IPS-18a (cell line): ENCODE measurements around the gene KCNJ18.
"Not testable (repeated sequence)": the region's sequence is repeated elsewhere in the genome, so short reads cannot be mapped to it uniquely, and the experiment has no call there.

Experiments used
- H3K27ac ChIP-seq: one replicate; pipeline ENCODE4 v1.5.1; 2013; ENCODE audit warnings: low read length
- H3K27me3 ChIP-seq: one replicate; pipeline ENCODE4 v1.6.1; 2013; ENCODE audit warnings: mild to moderate bottlenecking, low read length; ENCODE audit not compliant: control insufficient read depth, insufficient read depth
- H3K36me3 ChIP-seq: one replicate; pipeline ENCODE4 v1.6.1; 2013; ENCODE audit warnings: low read depth, low read length; ENCODE audit not compliant: control insufficient read depth
- H3K4me1 ChIP-seq: one replicate; pipeline ENCODE4 v1.6.1; 2013; ENCODE audit warnings: low read depth, low read length; ENCODE audit not compliant: control insufficient read depth
- H3K4me3 ChIP-seq: one replicate; pipeline ENCODE4 v1.5.1; 2013; ENCODE audit warnings: low read length
- H3K9ac ChIP-seq: one replicate; pipeline ENCODE4 v1.6.1; 2013; ENCODE audit warnings: mild to moderate bottlenecking, low read length, moderate library complexity
- H3K9me3 ChIP-seq: one replicate; pipeline ENCODE4 v1.6.1; 2013; ENCODE audit warnings: low read depth, low read length; ENCODE audit not compliant: control insufficient read depth

Gene KCNJ18

GRCh38 chr17:21710486-21710885 lies 18.2 kb downstream of the KCNJ18 start:
- H3K4me3 ChIP-seq, H3K27me3 ChIP-seq: not testable (repeated sequence)
- H3K9me3 ChIP-seq = peaks cover 12% of the 10 kb centered on the region

DNA sequence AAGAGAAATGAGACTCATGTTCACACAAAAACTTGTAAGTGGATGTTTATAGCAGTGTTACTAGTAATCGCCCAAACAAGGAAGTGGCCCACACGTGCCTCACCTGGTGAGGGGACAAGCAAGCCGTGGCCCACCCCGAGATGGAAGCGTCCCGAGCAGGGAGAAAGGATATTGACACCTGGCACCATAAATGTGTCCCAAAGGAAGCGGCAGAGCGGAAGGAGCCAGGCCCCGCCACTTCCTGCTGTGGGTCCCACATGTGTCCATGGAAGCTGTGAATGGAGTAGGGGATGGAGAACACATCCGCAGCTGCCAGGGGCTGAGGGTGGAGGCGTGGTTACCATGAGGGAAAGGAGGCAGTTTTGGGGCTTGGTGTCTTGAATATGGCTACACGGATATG lies 18.9 kb downstream of the KCNJ18 start:
- Histone ChIP-seq H3K27ac (no peak overlapping the region), H3K9ac (no peak overlapping the region), H3K27me3 (no peaks in the 10 kb centered on the region), H3K4me3 (no peak overlapping the region), H3K4me1 (no peaks in the 10 kb centered on the region), H3K36me3 (no peaks in the 10 kb centered on the region), H3K9me3 (peaks cover 12% of the 10 kb centered on the region)

More at GRCh38 chr17:21710486-21710885, 18.2 kb downstream of the KCNJ18 start:
- H3K9ac ChIP-seq, H3K4me1 ChIP-seq, H3K36me3 ChIP-seq, H3K27ac ChIP-seq: not testable (repeated sequence)

GRCh38 chr17:21713020-21713419 lies 20.7 kb downstream of the KCNJ18 start:
- H3K9me3 ChIP-seq, H3K4me3 ChIP-seq, H3K4me1 ChIP-seq, H3K27ac ChIP-seq, H3K36me3 ChIP-seq, H3K9ac ChIP-seq, H3K27me3 ChIP-seq: not testable (repeated sequence)

DNA sequence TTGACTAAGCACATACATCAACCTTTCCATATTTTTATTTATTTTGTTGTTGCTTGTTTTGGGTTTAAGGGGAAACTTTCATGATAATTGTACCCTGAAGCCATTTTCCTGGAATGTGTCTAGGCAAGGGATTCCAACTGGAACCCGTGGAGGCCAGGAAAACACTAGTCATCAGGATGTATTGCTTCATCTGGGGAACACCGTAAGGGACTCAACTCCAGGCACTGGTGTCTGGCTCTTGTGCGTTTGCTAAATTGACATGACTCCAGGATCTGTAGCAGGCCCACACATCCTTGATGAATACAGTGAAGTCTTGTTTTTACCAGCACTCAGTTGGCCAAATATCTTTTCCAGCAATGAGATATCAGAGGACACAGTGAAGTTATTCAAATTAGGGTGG lies 21.3 kb downstream of the KCNJ18 start:
- not testable (repeated sequence) for H3K27me3 ChIP-seq, H3K36me3 ChIP-seq, H3K9ac ChIP-seq, H3K27ac ChIP-seq, H3K4me1 ChIP-seq, H3K9me3 ChIP-seq, H3K4me3 ChIP-seq

DNA sequence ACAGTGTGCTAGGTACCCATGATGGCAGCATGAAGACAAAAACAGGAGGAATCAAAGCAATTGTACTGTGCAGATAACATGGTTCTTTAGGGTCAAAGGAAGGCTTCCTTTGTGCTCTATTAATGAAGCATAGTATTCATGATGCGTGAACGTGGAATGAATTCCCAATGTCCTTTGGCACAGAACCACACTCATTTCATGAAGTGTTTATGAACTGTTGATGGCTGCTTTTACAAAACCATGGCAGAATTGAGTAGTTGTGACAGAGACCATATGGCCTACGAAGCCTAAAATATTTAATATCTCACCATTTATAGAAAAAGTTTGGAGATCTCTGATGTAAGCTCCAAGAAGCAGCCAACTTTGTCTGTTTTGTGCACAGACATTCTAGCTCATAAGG lies 22.4 kb downstream of the KCNJ18 start:
- H3K9ac ChIP-seq, H3K27ac ChIP-seq, H3K9me3 ChIP-seq, H3K27me3 ChIP-seq, H3K4me3 ChIP-seq, H3K36me3 ChIP-seq, H3K4me1 ChIP-seq: not testable (repeated sequence)

DNA sequence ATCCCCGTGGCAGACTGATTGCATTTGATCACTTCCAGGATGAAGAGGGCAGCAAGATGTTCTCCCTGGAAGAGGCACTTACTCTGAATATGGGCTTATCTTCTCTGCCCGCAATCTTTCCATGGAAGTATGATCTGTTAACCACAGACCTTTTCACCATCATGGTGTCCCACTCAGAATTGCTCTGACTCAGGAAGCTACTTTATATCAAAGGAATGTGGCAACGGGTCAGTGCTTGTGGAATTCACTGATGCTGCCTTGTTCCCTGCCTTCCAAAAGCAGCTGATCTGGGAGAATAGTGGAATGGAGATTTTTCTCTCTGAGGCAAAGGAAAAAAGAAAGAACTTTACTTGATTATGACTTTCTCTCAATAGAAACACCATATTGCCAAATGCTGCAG lies 23.6 kb downstream of the KCNJ18 start:
- H3K9me3 ChIP-seq, H3K27me3 ChIP-seq, H3K9ac ChIP-seq, H3K4me3 ChIP-seq, H3K27ac ChIP-seq, H3K4me1 ChIP-seq, H3K36me3 ChIP-seq: not testable (repeated sequence)

- H3K27ac ChIP-seq, H3K27me3 ChIP-seq, H3K4me3 ChIP-seq: not testable (repeated sequence)
Measured at GRCh38 chr17:21718971-21719370, 26.6 kb downstream of the KCNJ18 start.

GRCh38 chr17:21719511-21720226 lies 27.3 kb downstream of the KCNJ18 start:
- not testable (repeated sequence) for H3K4me1 ChIP-seq, H3K4me3 ChIP-seq, H3K9me3 ChIP-seq, H3K27ac ChIP-seq, H3K27me3 ChIP-seq, H3K9ac ChIP-seq, H3K36me3 ChIP-seq

More at GRCh38 chr17:21718971-21719370, 26.6 kb downstream of the KCNJ18 start:
- H3K9ac ChIP-seq, H3K4me1 ChIP-seq, H3K9me3 ChIP-seq, H3K36me3 ChIP-seq: not testable (repeated sequence)

GRCh38 chr17:21720566-21720965 lies 28.2 kb downstream of the KCNJ18 start:
- not testable (repeated sequence) for H3K36me3 ChIP-seq, H3K4me1 ChIP-seq, H3K9me3 ChIP-seq, H3K27me3 ChIP-seq, H3K27ac ChIP-seq, H3K9ac ChIP-seq, H3K4me3 ChIP-seq

DNA sequence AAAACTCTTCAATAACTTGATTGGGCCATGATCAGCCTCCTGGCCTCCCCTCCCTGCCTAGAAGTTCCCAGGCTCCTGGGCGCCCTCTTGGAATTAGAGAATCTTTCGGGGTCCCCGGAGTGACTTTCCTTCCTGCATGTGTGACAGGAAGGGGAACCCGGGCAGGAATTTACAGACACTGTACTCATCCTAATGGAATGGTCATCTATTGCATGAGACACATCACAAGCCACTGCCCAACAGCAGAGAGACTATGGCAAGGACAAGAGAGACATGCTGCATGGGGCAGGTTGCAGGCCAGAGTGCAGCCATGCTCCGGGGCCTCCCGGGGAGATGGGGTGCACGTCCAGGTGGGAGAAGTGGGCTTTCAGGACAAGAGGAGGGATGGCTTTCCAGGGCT lies 29.9 kb downstream of the KCNJ18 start:
- H3K4me3 ChIP-seq, H3K9ac ChIP-seq, H3K36me3 ChIP-seq, H3K9me3 ChIP-seq, H3K27ac ChIP-seq, H3K4me1 ChIP-seq, H3K27me3 ChIP-seq: not testable (repeated sequence)

DNA sequence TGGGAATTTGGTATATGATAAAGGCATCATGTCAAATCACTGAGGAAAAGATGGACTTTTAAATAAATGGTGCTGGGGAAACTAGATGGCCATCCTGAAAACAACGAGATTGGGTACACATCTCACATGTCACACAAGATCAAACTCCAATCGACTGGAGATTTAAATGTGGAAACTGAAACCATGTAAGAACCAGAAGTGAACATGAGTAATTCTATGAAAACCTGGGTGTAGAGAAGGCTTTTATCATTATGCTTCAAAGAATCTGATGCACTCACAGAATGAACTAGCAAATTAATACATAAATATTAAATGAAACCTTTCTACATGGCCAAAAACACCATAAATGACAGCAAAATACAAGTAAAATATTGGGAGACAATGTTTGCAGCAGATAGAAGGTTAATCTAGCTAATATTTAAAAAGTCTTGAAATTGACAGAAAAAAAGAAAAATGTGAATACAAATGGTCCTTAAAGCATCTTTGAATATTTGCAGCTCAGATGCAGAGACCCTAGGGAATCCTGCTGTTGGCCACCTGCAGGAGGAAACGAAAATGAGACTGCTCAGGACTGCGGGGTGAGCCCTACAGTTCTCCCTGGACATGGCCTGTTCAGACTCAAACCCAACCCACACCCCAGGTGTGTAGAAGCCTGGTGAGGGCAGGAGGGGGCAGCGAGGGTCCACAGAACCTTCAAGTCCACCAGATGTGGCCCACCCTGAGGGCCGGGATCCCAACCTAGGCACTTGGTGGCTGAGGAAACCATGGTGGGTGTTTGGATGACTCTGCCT lies 32.1 kb downstream of the KCNJ18 start:
- H3K36me3 ChIP-seq, H3K27me3 ChIP-seq, H3K4me3 ChIP-seq, H3K9me3 ChIP-seq, H3K27ac ChIP-seq, H3K9ac ChIP-seq, H3K4me1 ChIP-seq: not testable (repeated sequence)

DNA sequence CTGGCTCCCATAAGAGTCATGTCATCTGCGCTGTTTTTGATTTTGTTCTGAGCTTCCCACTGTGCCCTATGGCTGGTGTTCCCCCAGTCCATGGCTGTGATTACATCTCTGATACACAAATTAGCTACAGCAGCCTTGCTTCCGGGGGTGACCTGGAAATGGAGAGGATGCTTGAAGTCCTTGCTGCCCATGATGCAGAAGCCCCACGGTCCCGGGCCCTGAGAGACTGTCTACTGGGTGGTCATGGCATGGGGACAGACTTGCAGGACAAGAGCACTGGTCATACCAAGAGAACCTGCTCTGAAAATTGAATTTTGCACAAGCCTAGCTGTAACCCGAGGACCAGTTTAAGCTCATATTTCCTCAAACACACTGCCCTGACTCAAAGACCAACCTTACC lies 38.8 kb downstream of the KCNJ18 start:
- H3K27ac ChIP-seq, H3K9me3 ChIP-seq, H3K27me3 ChIP-seq, H3K4me3 ChIP-seq, H3K36me3 ChIP-seq, H3K9ac ChIP-seq, H3K4me1 ChIP-seq: not testable (repeated sequence)
